ENCODE results near the gene LCNL1. TPM values are rescaled to one million over a fixed set of nuclear protein-coding genes. Genes with fewer than 3 reads are reported as not detected.

Gene LCNL1
- total and polyA plus RNA-seq, 10 of the 15 experiments (the other 5 are each of a cell fraction or from before 2014, with no cell fraction given), result not detected

GRCh38 chr9:136956604-136957003, 26.2 kb upstream of the LCNL1 start (continued):
- no peak for TF ChIP-seq ZBTB4 (CRISPR knock-in tag; IDR thresholded peaks at IDR 0.05)
- no peak for TF ChIP-seq USF2 (IDR thresholded peaks at IDR 0.05; ENCODE audit: borderline replicate concordance, low read depth, low read length)
- no peak for TF ChIP-seq E4F1 (IDR thresholded peaks at IDR 0.05; ENCODE audit: borderline replicate concordance, partially characterized antibody)
- no peak for TF ChIP-seq MYC (IDR thresholded peaks at IDR 0.05; ENCODE audit: insufficient read depth, insufficient read length, insufficient replicate concordance, low read length, severe bottlenecking)
- no peak for TF ChIP-seq SUZ12 (IDR thresholded peaks at IDR 0.05; ENCODE audit: unreplicated experiment)
- no peak for TF ChIP-seq FOXK2 (IDR thresholded peaks at IDR 0.05)
- TF ChIP-seq CEBPB (IDR thresholded peaks at IDR 0.05; ENCODE audit: borderline replicate concordance in 1 of 2, low read depth in 2 of 2, low read length in 2 of 2), result no peak
- no peak for TF ChIP-seq ESRRA (IDR thresholded peaks at IDR 0.05; ENCODE audit: low read length)
- no peak for TF ChIP-seq SRF (IDR thresholded peaks at IDR 0.05; ENCODE audit: low read depth in 2 of 2, low read length in 2 of 2)
- no peak for TF ChIP-seq NBN (IDR thresholded peaks at IDR 0.05)
